ENCODE results near the gene ZC3H8.

GRCh38 chr2:112242384-112242783 lies 12.5 kb downstream of the ZC3H8 start:
- TF ChIP-seq POLR2A (IDR thresholded peaks at IDR 0.05; ENCODE audit: low read depth, low read length) (no peak), TAF1 (IDR thresholded peaks at IDR 0.05; ENCODE audit: low read depth, low read length) (no peak), POLR2AphosphoS5 (IDR thresholded peaks at IDR 0.05; ENCODE audit: low read depth, low read length) (no peak), PAX5 (IDR thresholded peaks at IDR 0.05; ENCODE audit: insufficient read depth, low read length, severe bottlenecking) (no peak)
